Neural crest cell (in vitro differentiated cells): ENCODE measurements around the gene MTFR1L. TPM values are rescaled to one million over a fixed set of nuclear protein-coding genes. Genes with fewer than 3 reads are reported as not detected.

Source experiments
- DNase-seq: peaks from one replicate; pipeline ENCODE4 v3.0.0; 2021; ENCODE audit warnings: low read depth, mixed read lengths, low spot score
- H3K27ac Mint-ChIP-seq: one replicate; pipeline ENCODE4 v1.8.0; 2021; ENCODE audit warnings: mild to moderate bottlenecking, mixed read lengths; ENCODE audit not compliant: unreplicated experiment
- H3K27me3 Mint-ChIP-seq: 2 replicates; pipeline ENCODE4 v1.8.0; 2021; ENCODE audit warnings: low read depth, mild to moderate bottlenecking, mixed read lengths
- H3K36me3 Mint-ChIP-seq: 2 replicates; pipeline ENCODE4 v1.8.0; 2021; ENCODE audit warnings: low read depth, mild to moderate bottlenecking, mixed read lengths
- H3K4me1 Mint-ChIP-seq: 2 replicates; pipeline ENCODE4 v1.8.0; 2021; ENCODE audit warnings: mixed read lengths
- H3K4me3 Mint-ChIP-seq: one replicate; pipeline ENCODE4 v1.8.0; 2021; ENCODE audit warnings: mild to moderate bottlenecking, mixed read lengths
- H3K9me3 Mint-ChIP-seq: 2 replicates; pipeline ENCODE4 v1.8.0; 2021; ENCODE audit warnings: mixed read lengths
- total RNA-seq: library from RNA; stranded (reverse); gene quantifications from 2 replicates; pipeline ENCODE4 v1.2.1, GENCODE V29; 2021
- TF ChIP-seq, protein P1 (sequence below): fragments of 200-600 bp; sonication (generic); conservative IDR thresholded peaks from 2 replicates; pipeline ENCODE4 v1.5.0; 2021; ENCODE audit warnings: antibody characterized with exemption, mild to moderate bottlenecking

The MTFR1L gene
- total RNA-seq, 1 donor from 2014 or later: 68.6 TPM

DNA sequence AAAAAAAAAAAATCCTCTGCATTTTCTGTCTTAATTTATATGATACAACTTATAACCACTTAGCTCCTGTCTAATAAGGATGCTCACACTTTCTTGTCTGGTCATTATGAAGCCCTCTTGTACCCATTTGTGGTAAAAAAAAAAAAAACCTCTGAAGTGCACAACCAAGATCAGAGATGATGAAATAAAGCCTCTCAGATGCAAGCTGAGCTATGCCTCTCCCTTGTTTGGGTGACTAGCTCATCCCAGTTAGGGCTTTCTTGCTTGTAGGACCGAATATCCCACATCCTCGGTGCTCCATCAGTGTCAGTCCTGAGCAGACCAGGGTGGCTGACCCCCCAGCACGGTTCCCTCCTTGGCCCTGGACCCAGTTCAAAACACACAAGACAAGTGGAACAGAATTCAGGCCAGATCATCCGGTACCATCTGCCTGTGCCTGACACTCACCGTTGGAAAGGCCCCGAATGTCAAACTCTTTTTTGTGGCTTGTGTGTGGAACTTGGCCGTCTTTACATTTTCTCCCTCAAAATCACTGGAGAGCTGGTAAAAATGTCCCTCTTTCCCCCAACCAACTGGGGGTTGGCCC lies 26.1 kb upstream of the MTFR1L start:
- H3K9me3 Mint-ChIP-seq: no peaks in the 10 kb centered on the region
- peak overlapping the region; percentile 52 for H3K27ac Mint-ChIP-seq
- H3K4me1 Mint-ChIP-seq: peaks cover 84% of the 10 kb centered on the region
- no peaks in the 10 kb centered on the region for H3K27me3 Mint-ChIP-seq
- no peak for DNase-seq
- TF ChIP-seq, protein P1, sequence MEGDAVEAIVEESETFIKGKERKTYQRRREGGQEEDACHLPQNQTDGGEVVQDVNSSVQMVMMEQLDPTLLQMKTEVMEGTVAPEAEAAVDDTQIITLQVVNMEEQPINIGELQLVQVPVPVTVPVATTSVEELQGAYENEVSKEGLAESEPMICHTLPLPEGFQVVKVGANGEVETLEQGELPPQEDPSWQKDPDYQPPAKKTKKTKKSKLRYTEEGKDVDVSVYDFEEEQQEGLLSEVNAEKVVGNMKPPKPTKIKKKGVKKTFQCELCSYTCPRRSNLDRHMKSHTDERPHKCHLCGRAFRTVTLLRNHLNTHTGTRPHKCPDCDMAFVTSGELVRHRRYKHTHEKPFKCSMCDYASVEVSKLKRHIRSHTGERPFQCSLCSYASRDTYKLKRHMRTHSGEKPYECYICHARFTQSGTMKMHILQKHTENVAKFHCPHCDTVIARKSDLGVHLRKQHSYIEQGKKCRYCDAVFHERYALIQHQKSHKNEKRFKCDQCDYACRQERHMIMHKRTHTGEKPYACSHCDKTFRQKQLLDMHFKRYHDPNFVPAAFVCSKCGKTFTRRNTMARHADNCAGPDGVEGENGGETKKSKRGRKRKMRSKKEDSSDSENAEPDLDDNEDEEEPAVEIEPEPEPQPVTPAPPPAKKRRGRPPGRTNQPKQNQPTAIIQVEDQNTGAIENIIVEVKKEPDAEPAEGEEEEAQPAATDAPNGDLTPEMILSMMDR: no peak
- H3K36me3 Mint-ChIP-seq: peaks cover 4% of the 10 kb centered on the region
- H3K4me3 Mint-ChIP-seq: peak overlapping the region; percentile 31

DNA sequence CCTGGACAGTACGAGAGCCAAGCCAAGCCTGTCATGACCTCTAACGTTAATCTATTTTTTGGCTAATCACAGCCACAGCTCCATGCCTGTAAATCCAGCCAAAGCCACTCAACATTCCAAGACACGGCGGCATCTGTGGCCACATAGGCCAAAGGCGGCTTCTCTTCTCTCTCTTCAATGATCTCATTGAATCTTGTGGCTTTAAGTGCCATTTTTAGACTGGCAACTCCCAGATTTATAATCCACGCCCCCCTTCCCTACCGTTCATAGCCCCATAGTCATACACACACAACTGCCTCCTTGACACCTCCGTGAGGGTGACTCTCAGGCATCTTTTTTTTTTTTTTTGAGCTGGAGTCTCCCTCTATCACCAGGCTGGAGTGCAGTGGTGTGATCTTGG lies 25.4 kb upstream of the MTFR1L start:
- Mint-ChIP-seq H3K4me1 (peaks cover 82% of the 10 kb centered on the region), H3K27me3 (no peaks in the 10 kb centered on the region), H3K4me3 (no peak overlapping the region), H3K27ac (no peak overlapping the region), H3K9me3 (no peaks in the 10 kb centered on the region), H3K36me3 (peaks cover 4% of the 10 kb centered on the region)
- no peak for DNase-seq
- TF ChIP-seq, protein P1: no peak

DNA sequence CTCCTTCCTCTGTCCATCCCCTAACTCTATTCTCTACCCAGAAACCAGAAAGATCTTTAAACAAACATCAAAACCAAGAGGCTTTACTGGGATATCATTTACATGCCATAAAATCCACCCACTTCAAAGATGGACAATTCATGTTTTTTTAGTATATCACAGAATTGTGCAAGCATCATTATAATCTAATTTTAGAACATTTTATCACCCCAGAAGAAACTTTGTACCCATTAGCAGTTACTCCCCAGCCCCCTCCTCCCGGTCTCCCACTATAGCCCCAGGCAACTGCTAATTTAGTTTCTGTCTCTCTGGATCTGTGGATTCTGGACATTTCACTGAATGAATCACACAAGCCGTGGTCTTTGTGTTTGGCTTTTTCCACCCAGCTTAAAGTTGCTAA lies 24.5 kb upstream of the MTFR1L start:
- DNase-seq: no peak
- H3K4me1 Mint-ChIP-seq: peaks cover 79% of the 10 kb centered on the region
- H3K36me3 Mint-ChIP-seq: peaks cover 2% of the 10 kb centered on the region
- H3K4me3 Mint-ChIP-seq: peak overlapping the region; percentile 47
- TF ChIP-seq, protein P1: no peak
- no peaks in the 10 kb centered on the region for H3K9me3 Mint-ChIP-seq
- no peaks in the 10 kb centered on the region for H3K27me3 Mint-ChIP-seq
- peak overlapping the region; percentile 13 for H3K27ac Mint-ChIP-seq

GRCh38 chr1:25795946-25796810 lies 23.6 kb upstream of the MTFR1L start:
- TF ChIP-seq, protein P1: no peak
- Mint-ChIP-seq H3K9me3 (no peaks in the 10 kb centered on the region), H3K27ac (no peak overlapping the region), H3K27me3 (no peaks in the 10 kb centered on the region), H3K4me3 (peak overlapping the region; percentile 86), H3K36me3 (no peaks in the 10 kb centered on the region), H3K4me1 (peaks cover 77% of the 10 kb centered on the region)
- no peak for DNase-seq

DNA sequence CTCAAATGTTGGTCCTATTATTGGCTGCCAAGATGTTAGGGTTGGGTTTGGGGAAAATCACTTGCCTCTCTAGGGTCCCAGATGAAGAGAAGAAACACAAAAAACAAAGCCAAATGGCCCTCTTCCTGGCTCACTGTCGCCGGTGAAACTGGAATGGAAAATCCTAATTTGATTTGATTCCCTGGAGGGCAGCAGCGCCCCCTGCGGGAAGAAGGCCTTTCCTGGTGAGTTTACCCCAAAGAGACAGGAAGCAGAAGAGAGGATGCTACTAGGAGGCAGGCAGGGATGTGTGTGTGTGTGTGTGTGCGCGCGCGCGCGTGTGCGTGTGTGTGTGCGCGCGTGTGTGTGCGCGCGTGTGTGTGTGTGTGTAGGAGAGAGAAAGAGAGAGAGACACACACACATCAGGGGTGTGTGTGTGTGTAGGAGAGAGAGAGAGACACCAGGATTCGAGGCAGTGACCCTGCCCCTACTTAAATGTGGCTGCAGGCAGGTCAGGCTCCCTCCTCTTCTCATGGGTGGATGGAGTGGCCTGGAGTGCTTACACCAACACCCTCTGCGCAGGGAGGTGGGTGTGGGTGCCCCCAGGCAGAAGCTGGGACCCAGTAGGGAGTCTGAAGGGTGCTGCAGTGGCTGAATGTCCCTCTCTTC lies 22.8 kb upstream of the MTFR1L start:
- Mint-ChIP-seq H3K27me3 (no peaks in the 10 kb centered on the region), H3K27ac (peak overlapping the region; percentile 54), H3K4me3 (peak overlapping the region; percentile 86)

More for the DNA sequence above, 22.8 kb upstream of the MTFR1L start:
- Mint-ChIP-seq H3K4me1 (peaks cover 70% of the 10 kb centered on the region), H3K9me3 (no peaks in the 10 kb centered on the region), H3K36me3 (no peaks in the 10 kb centered on the region)
- TF ChIP-seq, protein P1: peak; percentile 85
- peak; percentile 94 for DNase-seq
